Esophagus squamous epithelium (tissue), 5 donors: ENCODE results near the gene POMC. TPM values are rescaled to one million over a fixed set of nuclear protein-coding genes. Genes with fewer than 3 reads are reported as not detected.

ENCODE experiments used
- DNase-seq: peaks from one replicate; lab custom pipeline; 2025; lab: John Stamatoyannopoulos, UW
- H3K27ac ChIP-seq, 4 donors: fragments of 200-600 bp; sonication (generic); one replicate each; pipeline ENCODE4 v1.5.1; 2016 to 2019; ENCODE audit warnings: mild to moderate bottlenecking in 1 of 4
- H3K27me3 ChIP-seq, 4 donors: fragments of 200-600 bp; sonication (generic); 1 replicate in 3 of 4; 2 replicates in 1 of 4; pipeline versions ENCODE4 v1.5.1 to v1.6.0; 2017 to 2021; ENCODE audit warnings: antibody characterized with exemption in 1 of 4
- H3K36me3 ChIP-seq, 3 donors: fragments of 200-600 bp; sonication (generic); one replicate each; pipeline ENCODE4 v1.5.1; 2016 to 2019
- H3K4me1 ChIP-seq, 3 donors: fragments of 200-600 bp; sonication (generic); one replicate each; pipeline ENCODE4 v1.5.1; 2017 to 2019
- H3K4me3 ChIP-seq, 4 donors: fragments of 200-600 bp; sonication (generic); 1 replicate in 3 of 4; 2 replicates in 1 of 4; pipeline ENCODE4 v1.5.1; 2016 to 2019; ENCODE audit warnings: mild to moderate bottlenecking in 2 of 4, moderate library complexity in 1 of 4
- H3K9me3 ChIP-seq, 3 donors: fragments of 200-600 bp; sonication (generic); one replicate each; pipeline ENCODE4 v1.5.1; 2016 to 2019
- POLR2A ChIP-seq, 4 donors: fragments of 450-650 bp; IDR thresholded peaks; one replicate each; pipeline ENCODE4 v1.6.1; 2017; ENCODE audit warnings: antibody characterized with exemption in 4 of 4, mild to moderate bottlenecking in 4 of 4, moderate library complexity in 3 of 4
- WGBS, 2 donors: methylation state at CpG; one replicate each; pipeline ENCODE4 v1.1.5; 2018; 5-methylcytosine and 5-hydroxymethylcytosine counted together
- intact Hi-C: fragments of 100-400 bp; cut with DNase I; formaldehyde crosslinking; loops from one replicate; pipeline ENCODE4 v1.15.0; 2022
- total RNA-seq, 4 donors: library from RNA; depleted of rRNA; stranded (reverse); fragments of >200 nt; gene quantifications; one replicate each; pipeline ENCODE4 v1.1.0, GENCODE V29; 2016
- TF ChIP-seq, protein P1 (sequence below), 6 experiments: fragments of 450-650 bp in 4 of 6; fragments of 200-600 bp in 2 of 6; sonication (generic) in 2 of 6; IDR thresholded peaks; one replicate each; pipeline ENCODE4 v1.5.1; 2016 to 2019; ENCODE audit warnings: antibody characterized with exemption in 6 of 6, mild to moderate bottlenecking in 4 of 6, moderate library complexity in 4 of 6
- donor health status: DM: yes; HTN: yes; CAD: no.

Gene POMC
- total RNA-seq, 4 donors from 2014 or later = 3.1 to 6.1 (median 3.4) TPM; not detected in 1

DNA sequence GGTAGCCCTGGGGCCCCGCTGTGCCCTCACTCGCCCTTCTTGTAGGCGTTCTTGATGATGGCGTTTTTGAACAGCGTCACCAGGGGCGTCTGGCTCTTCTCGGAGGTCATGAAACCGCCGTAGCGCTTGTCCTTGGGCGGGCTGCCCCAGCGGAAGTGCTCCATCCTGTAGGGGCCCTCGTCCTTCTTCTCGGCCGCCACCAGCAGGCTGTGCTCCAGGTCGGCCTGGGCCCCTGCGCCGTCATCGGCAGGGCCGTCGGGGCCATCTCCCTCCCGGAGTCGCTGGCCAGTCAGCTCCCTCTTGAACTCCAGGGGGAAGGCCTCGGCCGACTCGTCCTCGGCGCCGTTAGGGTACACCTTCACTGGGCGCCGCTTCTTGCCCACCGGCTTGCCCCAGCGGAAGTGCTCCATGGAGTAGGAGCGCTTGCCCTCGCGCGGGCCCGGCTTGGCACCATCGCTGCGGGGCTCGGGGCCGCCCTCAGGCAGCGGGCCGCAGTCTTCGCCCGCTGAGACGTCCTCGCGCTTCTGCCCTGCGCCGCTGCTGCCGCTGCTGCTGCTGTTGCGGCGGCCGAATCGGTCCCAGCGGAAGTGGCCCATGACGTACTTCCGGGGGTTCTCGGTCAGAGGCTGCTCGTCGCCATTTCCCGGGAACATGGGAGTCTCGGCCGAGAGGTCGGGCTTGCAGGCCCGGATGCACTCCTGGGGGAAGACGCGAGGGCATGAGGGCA, 7.2 kb downstream of the POMC start:
- Histone ChIP-seq H3K4me3 (peak overlapping the region; percentile 28 to 63 (median 38)), H3K9me3 (no peaks in the 10 kb centered on the region), H3K4me1 (peaks cover 0 to 18% (median 0%) of the 10 kb centered on the region in 3 donors), H3K27ac (peak overlapping the region in 3 of 4 donors; percentile 32 to 54 (median 39)), H3K36me3 (no peaks in the 10 kb centered on the region), H3K27me3 (peaks cover 0 to 39% (median 0%) of the 10 kb centered on the region in 4 donors)
- 60 to 83% methylated on average over 1 to 2 of the region's 69 CpGs for WGBS, 2 donors
- peak; percentile 18 for DNase-seq
- intact Hi-C loops = no loop called here
- TF ChIP-seq, protein P1, sequence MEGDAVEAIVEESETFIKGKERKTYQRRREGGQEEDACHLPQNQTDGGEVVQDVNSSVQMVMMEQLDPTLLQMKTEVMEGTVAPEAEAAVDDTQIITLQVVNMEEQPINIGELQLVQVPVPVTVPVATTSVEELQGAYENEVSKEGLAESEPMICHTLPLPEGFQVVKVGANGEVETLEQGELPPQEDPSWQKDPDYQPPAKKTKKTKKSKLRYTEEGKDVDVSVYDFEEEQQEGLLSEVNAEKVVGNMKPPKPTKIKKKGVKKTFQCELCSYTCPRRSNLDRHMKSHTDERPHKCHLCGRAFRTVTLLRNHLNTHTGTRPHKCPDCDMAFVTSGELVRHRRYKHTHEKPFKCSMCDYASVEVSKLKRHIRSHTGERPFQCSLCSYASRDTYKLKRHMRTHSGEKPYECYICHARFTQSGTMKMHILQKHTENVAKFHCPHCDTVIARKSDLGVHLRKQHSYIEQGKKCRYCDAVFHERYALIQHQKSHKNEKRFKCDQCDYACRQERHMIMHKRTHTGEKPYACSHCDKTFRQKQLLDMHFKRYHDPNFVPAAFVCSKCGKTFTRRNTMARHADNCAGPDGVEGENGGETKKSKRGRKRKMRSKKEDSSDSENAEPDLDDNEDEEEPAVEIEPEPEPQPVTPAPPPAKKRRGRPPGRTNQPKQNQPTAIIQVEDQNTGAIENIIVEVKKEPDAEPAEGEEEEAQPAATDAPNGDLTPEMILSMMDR (IDR thresholded peaks at IDR 0.05) = no peak
- TF ChIP-seq POLR2A (IDR thresholded peaks at IDR 0.05) = peak in 1 of 4 donors; percentile 18

GRCh38 chr2:25160376-25160775, 8.0 kb downstream of the POMC start:
- H3K36me3 ChIP-seq = no peaks in the 10 kb centered on the region
- intact Hi-C loops = no loop called here
- TF ChIP-seq, protein P1 (IDR thresholded peaks at IDR 0.05) = no peak
- no peak for TF ChIP-seq POLR2A (IDR thresholded peaks at IDR 0.05)
- H3K4me3 ChIP-seq = no peak overlapping the region
- H3K4me1 ChIP-seq = peaks cover 0 to 13% (median 0%) of the 10 kb centered on the region in 3 donors
- no peak overlapping the region for H3K27ac ChIP-seq
- H3K9me3 ChIP-seq = no peaks in the 10 kb centered on the region
- H3K27me3 ChIP-seq = peaks cover 0 to 31% (median 0%) of the 10 kb centered on the region in 4 donors
- WGBS, 2 donors = 84 to 92% methylated on average over 4 to 9 of the region's 10 CpGs
- no peak for DNase-seq

- TF ChIP-seq, protein P1 (IDR thresholded peaks at IDR 0.05) = no peak
- TF ChIP-seq POLR2A (IDR thresholded peaks at IDR 0.05) = no peak
- intact Hi-C loops = no loop called here
- peaks cover 0 to 27% (median 0%) of the 10 kb centered on the region in 4 donors for H3K27me3 ChIP-seq
- no peak for DNase-seq
- no peak overlapping the region for H3K27ac ChIP-seq
- peaks cover 0 to 13% (median 0%) of the 10 kb centered on the region in 3 donors for H3K4me1 ChIP-seq
- no peaks in the 10 kb centered on the region for H3K36me3 ChIP-seq
- WGBS, 2 donors = 78% methylated on average over 8 of the region's 8 CpGs
- H3K4me3 ChIP-seq = no peak overlapping the region
- H3K9me3 ChIP-seq = no peaks in the 10 kb centered on the region
These were observed 8.4 kb downstream of the POMC start for GRCh38 chr2:25159949-25160348.

- WGBS, 2 donors = 89 to 94% methylated on average over 5 to 8 of the region's 11 CpGs
- TF ChIP-seq POLR2A (IDR thresholded peaks at IDR 0.05) = no peak
- TF ChIP-seq, protein P1 (IDR thresholded peaks at IDR 0.05) = no peak
- intact Hi-C loops = no loop called here
These were observed 10.1 kb downstream of the POMC start for GRCh38 chr2:25158096-25158852.

GRCh38 chr2:25155401-25155800, 13.0 kb downstream of the POMC start:
- TF ChIP-seq, protein P1 (IDR thresholded peaks at IDR 0.05) = no peak
- no peak for TF ChIP-seq POLR2A (IDR thresholded peaks at IDR 0.05)
- 77 to 83% methylated on average over 9 to 10 of the region's 10 CpGs for WGBS, 2 donors
- Histone ChIP-seq H3K9me3 (no peaks in the 10 kb centered on the region), H3K4me3 (no peak overlapping the region), H3K27ac (no peak overlapping the region), H3K4me1 (no peaks in the 10 kb centered on the region), H3K36me3 (no peaks in the 10 kb centered on the region), H3K27me3 (peaks cover 0 to 5% (median 0%) of the 10 kb centered on the region in 4 donors)
- DNase-seq = no peak
- intact Hi-C loops = no loop called here

More at GRCh38 chr2:25158096-25158852, 10.1 kb downstream of the POMC start:
- peaks cover 0 to 13% (median 0%) of the 10 kb centered on the region in 3 donors for H3K4me1 ChIP-seq
- no peaks in the 10 kb centered on the region for H3K9me3 ChIP-seq
- no peaks in the 10 kb centered on the region for H3K36me3 ChIP-seq
- no peak overlapping the region for H3K4me3 ChIP-seq
- DNase-seq = no peak
- H3K27ac ChIP-seq = no peak overlapping the region
- H3K27me3 ChIP-seq = peaks cover 0 to 27% (median 0%) of the 10 kb centered on the region in 4 donors
